Body of pancreas (tissue), 4 donors: ENCODE results near the gene PPM1H.

Source experiments
- CTCF ChIP-seq, 7 experiments: fragments of 450-650 bp in 4 of 7; fragments of 200-600 bp in 3 of 7; sonication (generic) in 3 of 7; IDR thresholded peaks; one replicate each; pipeline ENCODE4 v1.5.1; 2016 to 2019; ENCODE audit warnings: antibody characterized with exemption in 7 of 7
- POLR2A ChIP-seq, 3 donors: fragments of 450-650 bp; IDR thresholded peaks; one replicate each; pipeline ENCODE4 v1.6.1; 2016; ENCODE audit warnings: antibody characterized with exemption in 3 of 3, mild to moderate bottlenecking in 2 of 3

GRCh38 chr12:62707939-62708338 lies 227.0 kb downstream of the PPM1H start:
- no peak for TF ChIP-seq CTCF (IDR thresholded peaks at IDR 0.05)
- no peak for TF ChIP-seq POLR2A (IDR thresholded peaks at IDR 0.05)
